Epithelial cell of esophagus (primary cell): ENCODE results near the gene CPVL.

Experiments used
- DNase-seq: peaks from one replicate; pipeline ENCODE4 v3.0.0; 2010; ENCODE audit warnings: low read depth
- H3K4me3 ChIP-seq: 2 replicates; pipeline ENCODE4 v1.5.1; 2011; ENCODE audit warnings: mild to moderate bottlenecking, low read length, control low read depth
- CTCF ChIP-seq: IDR thresholded peaks from 2 replicates; pipeline ENCODE4 v1.5.1; 2011; ENCODE audit warnings: low read depth, mild to moderate bottlenecking, low read length, control low read depth, inconsistent platforms; ENCODE audit not compliant: insufficient read depth; ENCODE audit errors: missing control alignments

CPVL gene

GRCh38 chr7:29065181-29065857 is 81.0 kb downstream of the CPVL start:
- H3K4me3 ChIP-seq: no peak overlapping the region
- TF ChIP-seq CTCF: no peak
- no peak for DNase-seq

GRCh38 chr7:29063872-29064271 is 82.5 kb downstream of the CPVL start:
- no peak for TF ChIP-seq CTCF
- H3K4me3 ChIP-seq: no peak overlapping the region
- DNase-seq: no peak

- DNase-seq: no peak
- no peak for TF ChIP-seq CTCF
- no peak overlapping the region for H3K4me3 ChIP-seq
Observed at GRCh38 chr7:29063236-29063635, 83.1 kb downstream of the CPVL start.

- no peak for DNase-seq
- no peak overlapping the region for H3K4me3 ChIP-seq
- no peak for TF ChIP-seq CTCF
Observed at GRCh38 chr7:29053105-29053872, 93.0 kb downstream of the CPVL start.

- DNase-seq: no peak
- no peak for TF ChIP-seq CTCF
- H3K4me3 ChIP-seq: no peak overlapping the region
Observed at GRCh38 chr7:29046978-29047377, 99.4 kb downstream of the CPVL start.

- H3K4me3 ChIP-seq: no peak overlapping the region
- DNase-seq: no peak
- no peak for TF ChIP-seq CTCF
Observed at GRCh38 chr7:29045258-29046086, 100.9 kb downstream of the CPVL start.
